ENCODE measurements around the gene COL26A1. TPM values are rescaled to one million over a fixed set of nuclear protein-coding genes. Genes with fewer than 3 reads are reported as not detected.
A peak's percentile ranks its signal among the peaks of the same experiment; 100 is the strongest.
"Not testable (repeated sequence)": the region's sequence is repeated elsewhere in the genome, so short reads cannot be mapped to it uniquely, and the experiment has no call there.

COL26A1 gene
- total and polyA plus RNA-seq, 4 donors = 0.05 to 4.7 (median 0.28) TPM

DNA sequence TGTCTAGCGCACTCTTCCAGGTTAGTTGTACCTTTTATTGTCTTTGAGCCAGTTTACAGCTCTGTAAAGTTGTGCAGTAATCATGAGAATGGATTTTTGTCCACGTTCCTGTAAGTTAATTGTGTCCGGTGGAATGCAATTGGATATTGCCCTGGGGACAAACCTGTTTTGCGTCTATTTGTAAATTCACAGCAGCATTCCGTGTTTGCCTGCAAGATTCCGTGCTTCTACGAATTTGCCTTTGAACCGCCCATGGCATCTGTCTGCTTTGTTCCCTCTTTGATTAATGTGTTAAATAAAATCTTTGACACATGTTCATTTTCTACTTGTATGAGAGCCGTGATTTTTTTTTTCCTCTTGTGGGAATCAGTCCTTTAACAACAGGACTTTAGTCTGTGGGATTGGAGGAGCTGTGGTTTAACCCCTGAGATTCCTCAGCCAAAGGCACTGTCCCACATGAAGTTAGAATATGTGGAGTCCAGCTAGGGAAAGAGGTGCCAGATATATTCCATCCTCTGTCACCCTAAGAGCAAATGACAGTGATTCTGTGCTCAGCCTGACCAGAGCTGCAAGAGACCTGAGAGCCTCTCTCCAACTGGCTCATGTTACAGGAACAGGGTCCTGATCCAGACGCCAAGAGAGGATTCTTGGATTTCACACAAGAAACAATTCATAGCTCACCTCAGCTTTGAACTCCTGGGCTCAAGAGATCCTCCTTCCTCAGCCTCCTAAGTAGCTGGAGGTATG is 126.3 kb downstream of the COL26A1 start:
- TF ChIP-seq, protein P1, sequence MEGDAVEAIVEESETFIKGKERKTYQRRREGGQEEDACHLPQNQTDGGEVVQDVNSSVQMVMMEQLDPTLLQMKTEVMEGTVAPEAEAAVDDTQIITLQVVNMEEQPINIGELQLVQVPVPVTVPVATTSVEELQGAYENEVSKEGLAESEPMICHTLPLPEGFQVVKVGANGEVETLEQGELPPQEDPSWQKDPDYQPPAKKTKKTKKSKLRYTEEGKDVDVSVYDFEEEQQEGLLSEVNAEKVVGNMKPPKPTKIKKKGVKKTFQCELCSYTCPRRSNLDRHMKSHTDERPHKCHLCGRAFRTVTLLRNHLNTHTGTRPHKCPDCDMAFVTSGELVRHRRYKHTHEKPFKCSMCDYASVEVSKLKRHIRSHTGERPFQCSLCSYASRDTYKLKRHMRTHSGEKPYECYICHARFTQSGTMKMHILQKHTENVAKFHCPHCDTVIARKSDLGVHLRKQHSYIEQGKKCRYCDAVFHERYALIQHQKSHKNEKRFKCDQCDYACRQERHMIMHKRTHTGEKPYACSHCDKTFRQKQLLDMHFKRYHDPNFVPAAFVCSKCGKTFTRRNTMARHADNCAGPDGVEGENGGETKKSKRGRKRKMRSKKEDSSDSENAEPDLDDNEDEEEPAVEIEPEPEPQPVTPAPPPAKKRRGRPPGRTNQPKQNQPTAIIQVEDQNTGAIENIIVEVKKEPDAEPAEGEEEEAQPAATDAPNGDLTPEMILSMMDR (IDR thresholded peaks at IDR 0.05; ENCODE audit: control extremely low read depth, extremely low read depth) = no peak
- no peak for ATAC-seq (ENCODE audit: insufficient read depth, low FRiP score)
- no peaks in the 10 kb centered on the region for H3K27me3 ChIP-seq (ENCODE audit: control insufficient read depth in 3 of 3, insufficient read depth in 3 of 3, low read length in 2 of 3)
- H3K27ac ChIP-seq (ENCODE audit: low read depth in 1 of 2, low read length in 1 of 2) = no peak overlapping the region
- no peak overlapping the region for H3K4me3 ChIP-seq
- H3K4me1 ChIP-seq (ENCODE audit: control insufficient read depth in 5 of 5, insufficient read depth in 5 of 5, low read length in 5 of 5) = peaks cover 0 to 7% (median 0%) of the 10 kb centered on the region in 5 donors
- H3K36me3 ChIP-seq (ENCODE audit: control insufficient read depth in 4 of 4, insufficient read depth in 4 of 4, low read length in 4 of 4) = no peaks in the 10 kb centered on the region
- peaks cover 0 to 3% (median 0%) of the 10 kb centered on the region in 4 donors for H3K9me3 ChIP-seq (ENCODE audit: control insufficient read depth in 4 of 4, insufficient read depth in 3 of 4, low read length in 3 of 4)
- WGBS, 2 donors = 39 to 54% methylated on average over 10 of the region's 10 CpGs
- H3K9ac ChIP-seq (ENCODE audit: insufficient read depth in 1 of 2, low read length in 2 of 2) = no peak overlapping the region
- DNase-seq = peak in 2 of 3 donors; percentile 25 to 45

DNA sequence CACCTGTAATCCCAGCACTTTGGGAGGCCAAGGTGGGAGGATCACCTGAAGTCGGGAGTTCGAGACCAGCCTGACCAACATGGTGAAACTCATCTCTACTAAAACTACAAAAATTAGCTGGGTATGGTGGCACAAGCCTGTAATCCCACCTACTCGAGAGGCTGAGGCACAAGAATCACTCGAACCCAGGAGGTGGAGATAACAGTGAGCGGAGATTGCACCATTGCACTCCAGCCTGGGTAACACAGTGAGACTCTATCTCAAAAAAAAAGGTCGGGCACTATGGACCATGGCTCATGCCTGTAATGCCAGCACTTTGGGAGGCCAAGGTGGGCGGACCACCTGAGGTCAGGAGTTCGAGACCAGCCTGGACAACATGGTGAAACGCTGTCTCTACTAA is 127.8 kb downstream of the COL26A1 start:
- not testable (repeated sequence) for H3K4me3 ChIP-seq; H3K9me3 ChIP-seq (ENCODE audit: control insufficient read depth in 4 of 4, insufficient read depth in 3 of 4, low read length in 3 of 4); H3K27me3 ChIP-seq (ENCODE audit: control insufficient read depth in 3 of 3, insufficient read depth in 3 of 3, low read length in 2 of 3); H3K27ac ChIP-seq (ENCODE audit: low read depth in 1 of 2, low read length in 1 of 2); H3K9ac ChIP-seq (ENCODE audit: insufficient read depth in 1 of 2, low read length in 2 of 2); H3K36me3 ChIP-seq (ENCODE audit: control insufficient read depth in 4 of 4, insufficient read depth in 4 of 4, low read length in 4 of 4); DNase-seq; ATAC-seq (ENCODE audit: insufficient read depth, low FRiP score); H3K4me1 ChIP-seq (ENCODE audit: control insufficient read depth in 5 of 5, insufficient read depth in 5 of 5, low read length in 5 of 5)
- WGBS, 2 donors = 90 to 95% methylated on average over 9 of the region's 9 CpGs

DNA sequence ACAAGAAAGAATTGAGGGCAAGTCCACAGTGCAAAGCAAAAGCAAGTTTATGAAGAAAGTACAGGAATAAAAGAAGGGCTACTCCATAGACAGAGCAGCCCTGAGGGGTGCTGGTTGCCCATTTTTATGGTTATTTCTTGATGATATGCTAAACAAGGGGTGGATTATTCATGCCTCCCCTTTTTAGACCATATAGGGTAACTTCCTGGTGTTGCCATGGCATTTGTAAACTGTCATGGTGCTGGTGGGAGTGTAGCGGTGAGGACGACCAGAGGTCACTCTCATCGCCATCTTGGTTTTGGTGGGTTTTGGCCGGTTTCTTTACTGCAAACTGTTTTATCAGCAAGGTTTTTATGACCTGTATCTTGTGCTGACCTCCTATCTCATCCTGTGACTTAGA is 128.8 kb downstream of the COL26A1 start:
- 89 to 92% methylated on average over 4 of the region's 4 CpGs for WGBS, 2 donors
- H3K27ac ChIP-seq (ENCODE audit: low read depth in 1 of 2, low read length in 1 of 2); H3K27me3 ChIP-seq (ENCODE audit: control insufficient read depth in 3 of 3, insufficient read depth in 3 of 3, low read length in 2 of 3); ATAC-seq (ENCODE audit: insufficient read depth, low FRiP score); H3K4me1 ChIP-seq (ENCODE audit: control insufficient read depth in 5 of 5, insufficient read depth in 5 of 5, low read length in 5 of 5); H3K9me3 ChIP-seq (ENCODE audit: control insufficient read depth in 4 of 4, insufficient read depth in 3 of 4, low read length in 3 of 4); H3K4me3 ChIP-seq; H3K36me3 ChIP-seq (ENCODE audit: control insufficient read depth in 4 of 4, insufficient read depth in 4 of 4, low read length in 4 of 4); H3K9ac ChIP-seq (ENCODE audit: insufficient read depth in 1 of 2, low read length in 2 of 2); DNase-seq: not testable (repeated sequence)

DNA sequence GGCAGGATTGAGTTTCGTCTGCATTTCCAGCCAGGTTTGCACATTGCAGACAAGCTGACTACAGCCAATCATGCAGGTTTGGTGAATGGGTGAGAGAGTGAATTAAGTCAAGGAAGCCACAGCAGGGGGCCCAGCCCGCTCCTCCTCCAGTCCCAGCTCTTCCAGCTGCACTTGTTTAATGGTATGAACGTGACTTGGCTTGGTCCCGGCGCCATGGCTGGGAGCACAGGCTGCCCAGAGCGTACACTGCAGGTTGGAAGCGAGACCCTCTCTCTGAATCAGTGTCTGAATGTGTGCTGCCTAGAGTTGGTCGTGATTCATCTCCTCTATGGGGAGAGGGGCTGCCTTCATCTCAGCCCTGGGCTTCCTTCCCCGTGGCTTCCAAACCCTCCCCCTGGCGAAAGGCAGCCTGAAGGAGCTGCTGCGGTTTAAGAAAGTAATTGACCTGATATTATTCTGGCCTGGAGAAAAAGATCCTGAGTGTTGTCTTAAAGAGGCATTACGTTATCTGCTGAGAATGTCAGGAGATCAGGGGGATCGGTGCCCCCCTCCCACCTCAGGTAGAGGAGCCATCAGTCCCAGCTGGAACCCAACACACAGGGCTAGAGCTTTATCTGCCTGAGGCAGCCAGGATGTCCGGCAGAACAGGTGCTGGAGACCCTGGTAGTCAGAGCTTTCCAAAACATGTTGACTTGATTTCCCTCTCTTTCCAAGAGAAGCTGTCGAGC is 132.1 kb downstream of the COL26A1 start:
- ATAC-seq (ENCODE audit: insufficient read depth, low FRiP score) = no peak
- H3K36me3 ChIP-seq (ENCODE audit: control insufficient read depth in 4 of 4, insufficient read depth in 4 of 4, low read length in 4 of 4) = no peaks in the 10 kb centered on the region
- 57 to 81% methylated on average over 15 of the region's 15 CpGs for WGBS, 2 donors
- TF ChIP-seq, protein P1 (IDR thresholded peaks at IDR 0.05; ENCODE audit: control extremely low read depth, extremely low read depth) = no peak
- H3K4me1 ChIP-seq (ENCODE audit: control insufficient read depth in 5 of 5, insufficient read depth in 5 of 5, low read length in 5 of 5) = no peaks in the 10 kb centered on the region
- H3K27ac ChIP-seq (ENCODE audit: low read depth in 1 of 2, low read length in 1 of 2) = no peak overlapping the region
- no peaks in the 10 kb centered on the region for H3K27me3 ChIP-seq (ENCODE audit: control insufficient read depth in 3 of 3, insufficient read depth in 3 of 3, low read length in 2 of 3)
- no peak overlapping the region for H3K9ac ChIP-seq (ENCODE audit: insufficient read depth in 1 of 2, low read length in 2 of 2)
- no peaks in the 10 kb centered on the region for H3K9me3 ChIP-seq (ENCODE audit: control insufficient read depth in 4 of 4, insufficient read depth in 3 of 4, low read length in 3 of 4)
- no peak for DNase-seq
- no peak overlapping the region for H3K4me3 ChIP-seq
